ENCODE measurements around the gene OR51G1.

Gene OR51G1

GRCh38 chr11:4881860-4882500, 42.2 kb downstream of the OR51G1 start, which contains the start of gene OR51T1:
OR51T1 (plus strand) TSS chr11:4881900; CDS start chr11:4881900, 0 bp downstream.
- Histone ChIP-seq H3K79me1 (ENCODE audit: low read depth, low read length) (no peaks in the 10 kb centered on the region), H2BK15ac (ENCODE audit: low read length) (no peak within 1 kb of the TSS), H3K27me3 (ENCODE audit: control insufficient read depth in 3 of 3, insufficient read depth in 3 of 3, low read depth in 1 of 3, low read length in 3 of 3) (no peaks in the 10 kb centered on the region), H3K36me3 (replicated peaks in 1 of 2; ENCODE audit: control insufficient read depth in 2 of 2, insufficient read depth in 2 of 2, low read length in 2 of 2) (no peaks in the 10 kb centered on the region), H3K4ac (ENCODE audit: low read length) (no peak within 1 kb of the TSS), H2BK12ac (ENCODE audit: low read length) (no peak within 1 kb of the TSS), H3K27ac (replicated peaks; ENCODE audit: low read length) (no peak within 1 kb of the TSS), H3K18ac (ENCODE audit: low read length) (no peak within 1 kb of the TSS), H3K14ac (ENCODE audit: low read length) (no peak within 1 kb of the TSS), H3K23ac (ENCODE audit: low read depth, low read length, poor library complexity) (no peak within 1 kb of the TSS), H2AK5ac (ENCODE audit: low read depth, low read length) (no peak within 1 kb of the TSS), H3K9me3 (replicated peaks in 1 of 2; ENCODE audit: control insufficient read depth in 2 of 2, insufficient read depth in 1 of 2, low read depth in 1 of 2, low read length in 2 of 2) (no peaks in the 10 kb centered on the region), H3K4me2 (ENCODE audit: insufficient read depth, low read length, poor library complexity, severe bottlenecking) (no peak within 1 kb of the TSS), H4K91ac (ENCODE audit: low read depth, low read length, poor library complexity) (no peak within 1 kb of the TSS), H2AFZ (ENCODE audit: low read length) (no peak within 1 kb of the TSS), H4K8ac (ENCODE audit: low read depth, low read length) (no peak within 1 kb of the TSS), H3K9ac (ENCODE audit: low read depth, low read length, poor library complexity) (no peak within 1 kb of the TSS), H2BK5ac (ENCODE audit: low read length) (no peak within 1 kb of the TSS), H3K4me3 (ENCODE audit: low read length in 2 of 2) (peak within 1 kb of the TSS in 1 of 2 donors; percentile 2), H3K4me1 (ENCODE audit: control insufficient read depth in 2 of 2, insufficient read depth in 1 of 2, low read depth in 1 of 2, low read length in 2 of 2) (no peaks in the 10 kb centered on the region), H2BK120ac (ENCODE audit: low read depth, low read length) (no peak within 1 kb of the TSS)
- no CpG with 5 or more reads among the region's 8 CpGs for WGBS, 2 donors (ENCODE audit: extremely low coverage in 2 of 2, insufficient read length in 2 of 2, insufficient replicate concordance in 1 of 2)
- no peak for DNase-seq (ENCODE audit: low spot score)

- H3K4ac ChIP-seq (ENCODE audit: low read length): no peak overlapping the region
- H2BK120ac ChIP-seq (ENCODE audit: low read depth, low read length): no peak overlapping the region
- no peak overlapping the region for H2AK5ac ChIP-seq (ENCODE audit: low read depth, low read length)
- no peak overlapping the region for H2BK15ac ChIP-seq (ENCODE audit: low read length)
- no peak overlapping the region for H2AFZ ChIP-seq (ENCODE audit: low read length)
- no peak overlapping the region for H3K14ac ChIP-seq (ENCODE audit: low read length)
- H4K91ac ChIP-seq (ENCODE audit: low read depth, low read length, poor library complexity): no peak overlapping the region
- H4K8ac ChIP-seq (ENCODE audit: low read depth, low read length): no peak overlapping the region
- no peak overlapping the region for H3K4me2 ChIP-seq (ENCODE audit: insufficient read depth, low read length, poor library complexity, severe bottlenecking)
- H3K27me3 ChIP-seq (ENCODE audit: control insufficient read depth in 3 of 3, insufficient read depth in 3 of 3, low read depth in 1 of 3, low read length in 3 of 3): no peaks in the 10 kb centered on the region
- no peak overlapping the region for H2BK12ac ChIP-seq (ENCODE audit: low read length)
- DNase-seq (ENCODE audit: low spot score): no peak
- H3K23ac ChIP-seq (ENCODE audit: low read depth, low read length, poor library complexity): no peak overlapping the region
- no CpG with 5 or more reads among the region's 4 CpGs for WGBS, 2 donors (ENCODE audit: extremely low coverage in 2 of 2, insufficient read length in 2 of 2, insufficient replicate concordance in 1 of 2)
- H3K79me1 ChIP-seq (ENCODE audit: low read depth, low read length): no peaks in the 10 kb centered on the region
- no peak overlapping the region for H3K4me3 ChIP-seq (ENCODE audit: low read length in 2 of 2)
- H2BK5ac ChIP-seq (ENCODE audit: low read length): no peak overlapping the region
- no peak overlapping the region for H3K9ac ChIP-seq (ENCODE audit: low read depth, low read length, poor library complexity)
- no peaks in the 10 kb centered on the region for H3K9me3 ChIP-seq (replicated peaks in 1 of 2; ENCODE audit: control insufficient read depth in 2 of 2, insufficient read depth in 1 of 2, low read depth in 1 of 2, low read length in 2 of 2)
- H3K36me3 ChIP-seq (replicated peaks in 1 of 2; ENCODE audit: control insufficient read depth in 2 of 2, insufficient read depth in 2 of 2, low read length in 2 of 2): no peaks in the 10 kb centered on the region
- no peak overlapping the region for H3K27ac ChIP-seq (replicated peaks; ENCODE audit: low read length)
- H3K4me1 ChIP-seq (ENCODE audit: control insufficient read depth in 2 of 2, insufficient read depth in 1 of 2, low read depth in 1 of 2, low read length in 2 of 2): no peaks in the 10 kb centered on the region
- H3K18ac ChIP-seq (ENCODE audit: low read length): no peak overlapping the region
Observed at GRCh38 chr11:4881188-4881587, 43.0 kb downstream of the OR51G1 start.

Data from neuronal stem cell (in vitro differentiated cells).